Measurements from ENCODE around the gene KCNJ9.

DNA sequence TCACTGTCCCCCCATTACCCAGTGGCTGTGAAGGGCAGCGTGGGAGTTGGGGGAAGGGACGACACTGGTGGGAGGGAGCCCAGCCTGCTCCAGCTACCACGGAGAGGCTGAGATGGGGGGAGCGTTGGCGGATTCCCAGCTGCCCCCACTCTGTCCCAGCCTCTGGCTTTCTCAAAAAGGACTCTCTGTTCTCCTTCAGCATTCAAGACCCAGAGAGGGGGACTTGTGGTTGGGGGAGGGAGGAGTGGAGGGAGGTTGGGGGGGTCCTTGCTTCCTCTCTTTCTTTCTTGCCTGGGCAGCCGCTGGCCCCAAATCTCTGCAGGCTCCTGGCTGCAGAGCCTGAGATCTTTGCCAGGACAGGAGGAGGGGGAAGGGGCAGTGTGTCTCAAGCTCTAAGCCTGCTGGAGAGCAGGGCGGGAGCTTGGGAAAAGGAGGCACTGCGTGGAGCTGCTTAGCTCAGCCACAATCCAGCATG, 36.4 kb downstream of the KCNJ9 start:
- TF ChIP-seq ZNF384 (IDR thresholded peaks at IDR 0.05) (no peak), TARDBP (IDR thresholded peaks at IDR 0.05) (no peak), HDGF (IDR thresholded peaks at IDR 0.05; ENCODE audit: borderline replicate concordance) (no peak), BHLHE40 (IDR thresholded peaks at IDR 0.05; ENCODE audit: borderline replicate concordance) (no peak), SP1 (IDR thresholded peaks at IDR 0.05) (no peak), FOXK2 (IDR thresholded peaks at IDR 0.05) (no peak), ARNT (IDR thresholded peaks at IDR 0.05) (no peak), FOXM1 (IDR thresholded peaks at IDR 0.05; ENCODE audit: borderline replicate concordance) (no peak)

Data from HEK293T (cell line).